HG03064 (cell line): ENCODE data around the gene DYNC1I1.

Experiments
- ATAC-seq: cut with Tn5 transposase; IDR thresholded peaks from one replicate; pipeline ENCODE4 v1.9.1; 2021; ENCODE audit warnings: low read depth; ENCODE audit not compliant: unreplicated experiment

Gene DYNC1I1

GRCh38 chr7:96116173-96116572, 343.8 kb downstream of the DYNC1I1 start:
- no peak for ATAC-seq

- no peak for ATAC-seq
Measured at GRCh38 chr7:96118449-96119001, 346.2 kb downstream of the DYNC1I1 start.

GRCh38 chr7:96120445-96121225, 348.3 kb downstream of the DYNC1I1 start:
- ATAC-seq: no peak

DNA sequence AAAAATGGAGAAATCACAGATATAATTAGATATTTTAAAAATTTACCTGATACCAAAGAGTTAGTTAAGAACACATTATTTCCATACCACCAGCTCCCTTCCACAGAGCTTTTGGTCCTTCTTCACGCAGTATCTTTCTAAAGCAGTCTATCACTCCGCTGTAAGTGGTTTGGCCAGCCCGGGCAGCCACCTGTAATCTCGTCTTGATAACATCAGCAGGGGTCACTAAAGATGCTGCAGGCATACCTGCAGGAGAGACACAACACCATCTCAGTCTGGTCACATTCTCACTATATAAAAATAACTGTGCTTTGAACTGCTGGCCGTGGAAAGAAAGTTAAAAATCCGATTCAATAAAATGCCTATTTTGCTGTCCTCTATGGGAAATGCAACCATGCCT, 349.4 kb downstream of the DYNC1I1 start:
- no peak for ATAC-seq

GRCh38 chr7:96122746-96123145, 350.4 kb downstream of the DYNC1I1 start:
- no peak for ATAC-seq

DNA sequence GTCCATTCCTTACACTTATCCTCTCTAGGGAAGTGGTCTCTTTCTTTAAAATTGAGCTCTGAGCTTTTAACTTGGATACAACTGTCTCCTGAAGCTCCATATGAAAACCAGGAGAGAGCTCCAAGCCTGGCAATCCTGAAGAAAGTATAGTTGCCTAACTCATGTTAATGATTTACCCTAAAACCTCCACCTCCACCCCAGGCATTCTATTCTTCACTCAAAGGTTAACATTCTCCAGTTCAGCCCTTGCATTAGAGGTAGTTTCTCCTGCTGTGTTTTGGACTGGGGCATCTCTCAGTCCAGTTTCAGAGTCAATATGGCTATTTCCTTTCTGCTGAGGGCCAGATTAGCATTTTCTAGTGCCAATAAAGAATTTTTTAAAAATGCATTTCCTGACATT, 354.0 kb downstream of the DYNC1I1 start:
- ATAC-seq: no peak

DNA sequence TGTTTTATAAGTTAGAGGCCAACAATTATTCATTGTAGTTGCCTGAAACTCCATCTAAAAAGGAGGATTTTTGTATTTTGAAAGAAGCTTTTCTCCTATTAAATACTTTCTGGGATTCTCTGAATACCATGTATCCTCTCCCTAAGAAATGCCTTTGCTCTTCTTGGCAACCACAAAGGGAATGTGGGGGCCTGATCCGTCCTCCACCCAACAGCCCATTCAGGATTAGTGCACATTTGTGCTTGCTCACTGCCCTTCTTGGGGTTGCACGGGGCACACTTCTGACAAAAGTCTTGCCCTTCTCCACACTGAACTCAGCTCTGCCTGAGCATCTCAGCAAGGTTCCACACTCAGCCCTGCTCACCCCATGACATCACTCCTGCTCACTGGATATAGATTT, 355.4 kb downstream of the DYNC1I1 start:
- ATAC-seq: no peak

- ATAC-seq: no peak
Measured at GRCh38 chr7:96131525-96131924, 359.2 kb downstream of the DYNC1I1 start.

- ATAC-seq: no peak
Measured at GRCh38 chr7:96135241-96135640, 362.9 kb downstream of the DYNC1I1 start.

GRCh38 chr7:96136600-96137239, 364.4 kb downstream of the DYNC1I1 start:
- ATAC-seq: no peak

DNA sequence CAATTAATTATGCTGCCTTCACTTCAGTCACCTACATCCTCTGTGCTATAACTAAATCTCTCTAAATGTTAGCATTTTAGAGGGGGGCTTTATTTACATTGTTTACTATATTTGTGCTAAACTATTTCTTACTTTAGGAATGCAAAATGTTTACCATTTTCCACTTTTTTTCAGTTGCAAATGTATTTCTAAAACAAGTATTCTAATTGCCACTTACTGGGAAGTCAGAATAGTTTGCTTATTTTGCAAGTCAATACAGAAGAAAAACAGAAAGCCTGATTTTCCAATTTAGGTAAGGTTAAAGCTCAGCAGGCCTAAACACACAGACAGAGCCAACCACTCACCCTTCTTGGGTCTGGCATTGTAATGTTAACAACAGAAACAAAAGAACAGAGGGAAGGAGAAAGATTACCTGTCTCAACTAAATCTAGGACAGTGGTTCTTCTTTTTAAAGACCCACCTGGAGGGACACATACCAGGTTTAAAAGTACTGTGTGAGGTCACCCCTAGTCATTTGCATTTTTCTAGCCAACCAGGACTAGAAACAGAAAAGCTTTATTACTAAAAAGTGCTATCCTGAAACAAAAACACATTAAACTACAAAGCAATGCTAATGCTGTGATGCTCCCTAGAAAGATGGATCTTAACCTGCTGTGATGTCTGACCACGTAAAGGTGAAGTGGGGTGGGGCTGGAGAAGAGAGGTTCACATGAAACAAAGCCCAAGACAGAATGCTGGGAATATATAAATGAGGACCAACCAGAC, 371.3 kb downstream of the DYNC1I1 start:
- no peak for ATAC-seq

- no peak for ATAC-seq
Measured at GRCh38 chr7:96144260-96144526, 371.8 kb downstream of the DYNC1I1 start.
